GM23338 (cell line): ENCODE measurements around the gene ATG4C. TPM values are rescaled to one million over a fixed set of nuclear protein-coding genes. Genes with fewer than 3 reads are reported as not detected.

ENCODE experiments used
- ATAC-seq: fragments of 200-7000 bp; cut with Tn5 transposase; 3 replicates; pipeline ENCODE4 v1.9.1; 2020
- DNase-seq: peaks from one replicate; pipeline ENCODE4 v3.0.0-alpha.2; 2015; ENCODE audit warnings: low spot score
- H2AFZ ChIP-seq: fragments of 200-600 bp; sonication (generic); 2 replicates; pipeline ENCODE4 v1.8.0; 2016; ENCODE audit warnings: antibody characterized with exemption, mild to moderate bottlenecking, moderate library complexity
- H3F3A ChIP-seq: fragments of 200-600 bp; sonication (generic); replicated peaks from 2 replicates; pipeline ENCODE4 v1.8.0; 2017; ENCODE audit warnings: antibody characterized with exemption, mixed run types, low read depth
- H3K27ac ChIP-seq: fragments of 200-600 bp; sonication (generic); 2 replicates; pipeline ENCODE4 v1.6.1; 2016; ENCODE audit warnings: low read depth
- H3K27me3 ChIP-seq: fragments of 200-600 bp; sonication (generic); 2 replicates; pipeline ENCODE4 v1.8.0; 2016; ENCODE audit warnings: mild to moderate bottlenecking, mixed run types, moderate library complexity; ENCODE audit not compliant: insufficient read depth
- H3K36me3 ChIP-seq: fragments of 200-600 bp; sonication (generic); 2 replicates; pipeline ENCODE4 v1.8.0; 2016; ENCODE audit warnings: mild to moderate bottlenecking; ENCODE audit not compliant: insufficient read depth
- H3K4me1 ChIP-seq: fragments of 200-600 bp; sonication (generic); 2 replicates; pipeline ENCODE4 v1.8.0; 2016; ENCODE audit warnings: mild to moderate bottlenecking, moderate library complexity; ENCODE audit not compliant: insufficient read depth
- H3K4me2 ChIP-seq: fragments of 200-600 bp; sonication (generic); 2 replicates; pipeline ENCODE4 v1.7.1; 2017; ENCODE audit warnings: mixed run types
- H3K4me3 ChIP-seq: fragments of 200-600 bp; sonication (generic); 2 replicates; pipeline ENCODE4 v1.6.1; 2016; ENCODE audit warnings: mixed run types
- H3K79me2 ChIP-seq: fragments of 200-600 bp; sonication (generic); replicated peaks from 2 replicates; pipeline ENCODE4 v1.8.0; 2017; ENCODE audit warnings: mild to moderate bottlenecking; ENCODE audit not compliant: insufficient read depth
- H3K9me2 ChIP-seq: fragments of 200-600 bp; sonication (generic); 2 replicates; pipeline ENCODE4 v1.8.0; 2017; ENCODE audit not compliant: insufficient read depth
- H4K20me1 ChIP-seq: fragments of 200-600 bp; sonication (generic); replicated peaks from 2 replicates; pipeline ENCODE4 v1.8.0; 2017; ENCODE audit warnings: mild to moderate bottlenecking; ENCODE audit not compliant: insufficient read depth
- H3K27ac Mint-ChIP-seq: 2 replicates; pipeline ENCODE4 v1.8.0; 2020; ENCODE audit warnings: inconsistent platforms, mild to moderate bottlenecking, moderate library complexity, mixed read lengths
- H3K27me3 Mint-ChIP-seq: 3 replicates; pipeline ENCODE4 v1.8.0; 2022; ENCODE audit warnings: low read depth, mild to moderate bottlenecking, moderate library complexity, mixed read lengths, inconsistent platforms; ENCODE audit not compliant: insufficient read depth, poor library complexity
- H3K36me3 Mint-ChIP-seq: 3 replicates; pipeline ENCODE4 v1.8.0; 2021; ENCODE audit warnings: low read depth, mild to moderate bottlenecking, inconsistent platforms, moderate library complexity, mixed read lengths
- H3K4me1 Mint-ChIP-seq: 3 replicates; pipeline ENCODE4 v1.8.0; 2020; ENCODE audit warnings: mild to moderate bottlenecking, inconsistent platforms, mixed read lengths
- H3K4me3 Mint-ChIP-seq: 3 replicates; pipeline ENCODE4 v1.8.0; 2021; ENCODE audit warnings: moderate library complexity, mild to moderate bottlenecking, inconsistent platforms, mixed read lengths
- H3K9me3 Mint-ChIP-seq: 3 replicates; pipeline ENCODE4 v1.8.0; 2020; ENCODE audit warnings: moderate library complexity, mild to moderate bottlenecking, inconsistent platforms, mixed read lengths
- CTCF ChIP-seq, 2 experiments: fragments of 200-600 bp in 1 of 2; sonication (generic) in 1 of 2; conservative IDR thresholded peaks; 2 replicates each; pipeline versions ENCODE4 v1.5.1 to v1.6.1; 2016 to 2017; ENCODE audit warnings: antibody characterized with exemption in 2 of 2, low read depth in 2 of 2, mild to moderate bottlenecking in 2 of 2, moderate library complexity in 1 of 2
- ETS1 ChIP-seq: IDR thresholded peaks from 2 replicates; pipeline ENCODE4 v1.6.1; 2016; ENCODE audit warnings: antibody characterized with exemption
- EZH2phosphoT487 ChIP-seq: fragments of 200-600 bp; sonication (generic); IDR thresholded peaks from one replicate; pipeline ENCODE4 v1.8.1; 2018; ENCODE audit warnings: antibody characterized with exemption; ENCODE audit not compliant: unreplicated experiment
- JUNB ChIP-seq: IDR thresholded peaks from one replicate; pipeline ENCODE4 v1.6.1; 2016; ENCODE audit warnings: antibody characterized with exemption; ENCODE audit not compliant: unreplicated experiment
- POLR2AphosphoS5 ChIP-seq: IDR thresholded peaks from 2 replicates; pipeline ENCODE4 v1.6.1; 2016; ENCODE audit warnings: antibody characterized with exemption, low read depth
- REST ChIP-seq: IDR thresholded peaks from one replicate; pipeline ENCODE4 v1.6.1; 2018; ENCODE audit warnings: antibody characterized with exemption; ENCODE audit not compliant: unreplicated experiment
- ZNF462 ChIP-seq: fragments of 250-450 bp; sonication (Bioruptor Pico); IDR thresholded peaks from 2 replicates; pipeline ENCODE4 v1.5.0; 2020; ENCODE audit warnings: mild to moderate bottlenecking, moderate library complexity
- polyA plus RNA-seq: library from polyadenylated mRNA; unstranded; fragments of >200 nt; fragmentation: Nextera tagmentation; extraction: Ambion mirVana; gene quantifications from 2 replicates; pipeline ENCODE4 v1.2.1, GENCODE V29; 2016
- total RNA-seq: library from RNA; depleted of rRNA; stranded (reverse); fragments of >200 nt; shearing (Covaris generic); gene quantifications from 2 replicates; pipeline ENCODE4 v1.2.3, GENCODE V29; 2014

The ATG4C gene
- total and polyA plus RNA-seq, 2 experiments from 2014 or later, result 15.7 to 18.6 TPM

GRCh38 chr1:62891956-62892562, 108.1 kb downstream of the ATG4C start (continued):
- TF ChIP-seq CTCF (conservative IDR thresholded peaks at IDR 0.05; ENCODE audit: low read depth in 2 of 2) (no peak), ETS1 (no peak), EZH2phosphoT487 (no peak)

- H3K4me2 ChIP-seq, result no peak overlapping the region
- no peaks in the 10 kb centered on the region for H3K9me2 ChIP-seq
- H2AFZ ChIP-seq, result no peak overlapping the region
- no peaks in the 10 kb centered on the region for H3K27me3 ChIP-seq
- H3K4me3 ChIP-seq, result no peak overlapping the region
- TF ChIP-seq JUNB (no peak), ZNF462 (no peak), REST (no peak), POLR2AphosphoS5 (no peak)
- no peaks in the 10 kb centered on the region for H3K79me2 ChIP-seq
- no peak overlapping the region for H3K4me3 Mint-ChIP-seq
- H3K4me1 Mint-ChIP-seq, result no peaks in the 10 kb centered on the region
- H3K27me3 Mint-ChIP-seq, result peaks cover 2% of the 10 kb centered on the region
- ATAC-seq (no peak), DNase-seq (no peak)
- H3K27ac Mint-ChIP-seq, result no peak overlapping the region
- H3F3A ChIP-seq, result no peaks in the 10 kb centered on the region
- no peaks in the 10 kb centered on the region for H3K36me3 Mint-ChIP-seq
- H3K9me3 Mint-ChIP-seq, result no peaks in the 10 kb centered on the region
- no peaks in the 10 kb centered on the region for H3K4me1 ChIP-seq
- H4K20me1 ChIP-seq, result no peaks in the 10 kb centered on the region
- H3K36me3 ChIP-seq, result no peaks in the 10 kb centered on the region
- H3K27ac ChIP-seq, result no peak overlapping the region
Measured at GRCh38 chr1:62897788-62898187, 113.9 kb downstream of the ATG4C start.
